Heart right ventricle (tissue), 16 donors: Measurements from ENCODE around the gene OASL. TPM values are rescaled to one million over a fixed set of nuclear protein-coding genes. Genes with fewer than 3 reads are reported as not detected.
A peak's percentile ranks its signal among the peaks of the same experiment; 100 is the strongest.

Experiments used
- ATAC-seq, 8 donors: fragments of 200-7000 bp; cut with Tn5 transposase; one replicate each; pipeline ENCODE4 v1.9.1; 2020; ENCODE audit warnings: mild to moderate bottlenecking in 8 of 8, moderate library complexity in 8 of 8, moderate number of reproducible peaks in 1 of 8
- DNase-seq, 2 donors: peaks; one replicate each; pipeline ENCODE4 v3.0.0-alpha.2; 2020
- H3K27ac ChIP-seq, 10 donors: fragments of 200-600 bp; sonication (generic) in 2 of 10; one replicate each; pipeline versions ENCODE4 v1.5.0 to v1.8.0; 2020 to 2022; ENCODE audit warnings: mild to moderate bottlenecking in 3 of 10
- H3K27me3 ChIP-seq, 7 donors: fragments of 200-600 bp; one replicate each; pipeline ENCODE4 v1.8.0; 2021 to 2022; ENCODE audit warnings: mild to moderate bottlenecking in 2 of 7
- H3K36me3 ChIP-seq, 9 donors: fragments of 200-600 bp; sonication (generic) in 1 of 9; one replicate each; pipeline versions ENCODE4 v1.5.0 to v1.8.0; 2020 to 2022; ENCODE audit warnings: mild to moderate bottlenecking in 2 of 9
- H3K4me1 ChIP-seq, 9 donors: fragments of 200-600 bp; sonication (generic) in 1 of 9; one replicate each; pipeline versions ENCODE4 v1.5.0 to v1.8.0; 2020 to 2022; ENCODE audit warnings: mild to moderate bottlenecking in 4 of 9
- H3K4me3 ChIP-seq, 10 donors: fragments of 200-600 bp; sonication (generic) in 2 of 10; one replicate each; pipeline versions ENCODE4 v1.5.0 to v1.8.0; 2020 to 2022; ENCODE audit warnings: mild to moderate bottlenecking in 7 of 10, moderate library complexity in 2 of 10
- H3K9me3 ChIP-seq, 11 donors: fragments of 200-600 bp in 10 of 11; sonication (generic) in 2 of 11; one replicate each; pipeline versions ENCODE4 v1.5.0 to v1.8.0; 2013 to 2022; ENCODE audit warnings: mild to moderate bottlenecking in 2 of 11, control low read depth in 1 of 11, moderate library complexity in 1 of 11
- CTCF ChIP-seq, 9 donors: fragments of 200-600 bp; sonication (generic) in 2 of 9; IDR thresholded peaks; one replicate each; pipeline versions ENCODE4 v1.5.0 to v1.8.0; 2021 to 2022; ENCODE audit warnings: antibody characterized with exemption in 9 of 9, mild to moderate bottlenecking in 5 of 9, moderate library complexity in 1 of 9
- WGBS, 2 donors: extraction: QIAGEN DNeasy Blood & Tissue Kit; methylation state at CpG; one replicate each; pipeline ENCODE4 v1.1.7; 2013; ENCODE audit warnings: inconsistent platforms in 1 of 2; 5-methylcytosine and 5-hydroxymethylcytosine counted together
- intact Hi-C, 10 donors: fragments of 100-400 bp; cut with DNase I; formaldehyde crosslinking; loops; one replicate each; pipeline versions ENCODE4 v1.11.1 to v1.14.2; 2022
- long read RNA-seq, 3 donors: library from polyadenylated mRNA; unstranded; transcript quantifications; one replicate each; pipeline ENCODE4 v2.0.0, GENCODE V29; 2020 to 2021
- polyA plus RNA-seq, 2 donors: library from polyadenylated mRNA; stranded (reverse); fragments of 200-250 nt; gene quantifications; one replicate each; pipeline ENCODE4 v1.2.3, GENCODE V29; 2013
- total RNA-seq, 10 donors: library from RNA; stranded (reverse); fragmentation: NEBNext Ultra II Directional in 3 of 10; extraction: Animal tissue kit (Norgen Biotek cat#: 25700) in 3 of 10; gene quantifications; one replicate each; pipeline versions ENCODE4 v1.2.1 to v1.2.4, GENCODE V29; 2021 to 2023
- donor health status: Arrhythmogenic right ventricular cardiomyopathy.
- donor health status: ischemic (EF 13 %, LVEDD 7.1; RV severe dilation, severe dysfunction).
- donor health status: healthy with polysubstance abuse.
- donor health status: DM: no; HTN: yes; CAD: no.
- donor health status: DM: no; HTN: no; CAD: no.
- donor health status: ischemic (EF 25% LVEDD 6.9; RV normal size, moderate dysfunction).
- donor health status: ischemic (EF 25% LVEDD 5.7; RV mildly dilated, moderate dysfunction).
- donor health status: healthy.
- donor health status: DM: yes; HTN: yes; CAD: no.
- donor health status: Ischemic cardiomyopathy.
- donor health status: ischemic (EF 35%, LVEDD 5.7; RV mildly dilated, moderate dysfunction).
- donor health status: nonischemic (EF 11% LVEDD 7.7; RV severe dilation, severe dysfunction).
- donor health status: DM: yes; HTN: yes; CAD: no.
- donor health status: PGD.
- donor health status: ischemic (EF 29% LVEDD 5.4; RV normal size, mild dysfunction).
- donor health status: nonischemic (EF 23%, LVEDD 6.1; RV moderate dilation, normal function).

Gene OASL
- total RNA-seq: 1 to 10 TPM in 4 of 10 donors, under 1 TPM in 6; 0.19 to 2.5 (median 0.97) TPM
- polyA plus RNA-seq: under 1 TPM; 0.70 to 0.95 TPM
- long read RNA-seq, donor 1, partial matches to known transcripts: 1 of 3 reads
- long read RNA-seq, donor 1, other reads (novel, unspliced or antisense): 0 of 3 reads
- long read RNA-seq, donor 2, partial matches to known transcripts: 0 of 1 reads
- long read RNA-seq, donor 2, other reads (novel, unspliced or antisense): 0 of 1 reads
- long read RNA-seq, donor 3, partial matches to known transcripts: 1 of 5 reads
- long read RNA-seq, donor 3, other reads (novel, unspliced or antisense): 0 of 5 reads

GRCh38 chr12:121038861-121039668, at the start of gene OASL:
OASL (minus strand) TSS chr12:121039246; CDS start chr12:121038971, 275 bp downstream.
- ATAC-seq (peak; percentile 50 to 80 (median 72)), DNase-seq (peak in 1 of 2 donors; percentile 25)
- intact Hi-C loops: no loop called here
- Histone ChIP-seq H3K4me1 (peaks cover 0 to 52% (median 10%) of the 10 kb centered on the region in 9 donors), H3K4me3 (peak within 1 kb of the TSS; percentile 21 to 68 (median 57)), H3K27me3 (peaks cover 0 to 14% (median 0%) of the 10 kb centered on the region in 7 donors), H3K36me3 (peaks cover 0 to 3% (median 0%) of the 10 kb centered on the region in 9 donors), H3K9me3 (no peaks in the 10 kb centered on the region), H3K27ac (peak within 1 kb of the TSS in 7 of 10 donors; percentile 25 to 92 (median 59))
- WGBS, 2 donors: 30 to 31% methylated on average over 13 of the region's 13 CpGs
- no peak for TF ChIP-seq CTCF (IDR thresholded peaks at IDR 0.05)

- H3K27me3 ChIP-seq: no peaks in the 10 kb centered on the region
- WGBS, 2 donors: 93 to 96% methylated on average over 6 of the region's 6 CpGs
Observed at GRCh38 chr12:121088195-121088585, 49.1 kb upstream of the OASL start.

GRCh38 chr12:121087467-121088194, 48.6 kb upstream of the OASL start:
- ATAC-seq: peak in 3 of 8 donors; percentile 25 to 59 (median 36)
- no peak for TF ChIP-seq CTCF (IDR thresholded peaks at IDR 0.05)
- intact Hi-C loops: no loop called here

More at GRCh38 chr12:121088195-121088585, 49.1 kb upstream of the OASL start:
- Histone ChIP-seq H3K9me3 (no peaks in the 10 kb centered on the region), H3K36me3 (no peaks in the 10 kb centered on the region), H3K4me3 (no peak overlapping the region), H3K27ac (no peak overlapping the region), H3K4me1 (peaks cover 0 to 29% (median 8%) of the 10 kb centered on the region in 9 donors)
- DNase-seq: no peak
- intact Hi-C loops: no loop called here
- TF ChIP-seq CTCF (IDR thresholded peaks at IDR 0.05): no peak
- no peak for ATAC-seq

GRCh38 chr12:121086781-121087295, 47.8 kb upstream of the OASL start:
- Histone ChIP-seq H3K9me3 (no peaks in the 10 kb centered on the region), H3K4me1 (peaks cover 0 to 29% (median 8%) of the 10 kb centered on the region in 9 donors), H3K36me3 (no peaks in the 10 kb centered on the region), H3K27ac (no peak overlapping the region), H3K4me3 (no peak overlapping the region), H3K27me3 (no peaks in the 10 kb centered on the region)
- WGBS, 2 donors: 81 to 85% methylated on average over 8 of the region's 8 CpGs
- no peak for DNase-seq
- intact Hi-C loops: no loop called here
- no peak for TF ChIP-seq CTCF (IDR thresholded peaks at IDR 0.05)
- no peak for ATAC-seq

More at GRCh38 chr12:121087467-121088194, 48.6 kb upstream of the OASL start:
- DNase-seq: no peak
- peak overlapping the region in 2 of 10 donors; percentile 4 to 15 for H3K27ac ChIP-seq
- no peaks in the 10 kb centered on the region for H3K9me3 ChIP-seq
- peaks cover 0 to 29% (median 8%) of the 10 kb centered on the region in 9 donors for H3K4me1 ChIP-seq
- no peaks in the 10 kb centered on the region for H3K36me3 ChIP-seq
- WGBS, 2 donors: 52 to 56% methylated on average over 11 of the region's 11 CpGs
- H3K4me3 ChIP-seq: no peak overlapping the region
- H3K27me3 ChIP-seq: no peaks in the 10 kb centered on the region
